ENCODE results near the gene MAP9. TPM values are rescaled to one million over a fixed set of nuclear protein-coding genes. Genes with fewer than 3 reads are reported as not detected.

MAP9 gene
- total and polyA plus RNA-seq, 2 donors (not counting 1 experiment from before 2014, with no cell fraction given), result 4.5 to 16.3 TPM

DNA sequence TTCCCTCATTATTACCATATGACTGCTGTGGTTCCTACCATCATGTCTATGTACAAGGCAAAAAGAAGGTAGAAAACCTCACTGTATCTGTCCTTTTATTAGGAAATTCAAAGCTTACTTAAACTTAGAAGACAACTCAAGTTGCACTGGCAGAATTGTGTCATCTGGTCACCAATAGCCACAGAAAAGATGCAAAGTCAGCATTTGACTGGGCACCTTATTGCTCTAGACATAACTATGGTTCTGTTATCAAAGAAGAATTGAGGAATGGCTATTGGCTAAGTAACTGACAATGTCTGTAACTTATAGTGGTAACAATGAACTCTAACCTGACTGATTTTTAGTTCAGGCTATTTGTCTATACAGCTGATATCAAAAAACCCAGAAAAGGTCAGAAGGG is 45.3 kb downstream of the MAP9 start:
- H3K4me1 ChIP-seq (ENCODE audit: control insufficient read depth in 2 of 2, insufficient read depth in 2 of 2, low read length in 2 of 2), result no peaks in the 10 kb centered on the region
- H3K27me3 Mint-ChIP-seq, result no peaks in the 10 kb centered on the region
- H3K27me3 ChIP-seq (replicated peaks in 1 of 4; ENCODE audit: control extremely low read depth in 1 of 4, control insufficient read depth in 3 of 4, insufficient read depth in 4 of 4, low read length in 3 of 4), result no peaks in the 10 kb centered on the region
- H3K4me3 ChIP-seq (ENCODE audit: control extremely low read depth in 1 of 5, extremely low read depth in 1 of 5, insufficient read depth in 1 of 5, low read depth in 2 of 5, low read length in 4 of 5), result no peak overlapping the region
- intact Hi-C loops (cut with micrococcal nuclease), result no loop called here
- peaks cover 0 to 5% (median 0%) of the 10 kb centered on the region in 3 donors for H3K9me3 ChIP-seq (ENCODE audit: control extremely low read depth in 1 of 3, control insufficient read depth in 2 of 3, insufficient read depth in 1 of 3, low read length in 2 of 3)
- H3K4me1 Mint-ChIP-seq, result no peaks in the 10 kb centered on the region
- no peak overlapping the region for H3K9ac ChIP-seq (ENCODE audit: low read length)
- H4K20me1 ChIP-seq (ENCODE audit: control insufficient read depth, insufficient read depth, low read length, poor library complexity, severe bottlenecking), result no peaks in the 10 kb centered on the region
- no peaks in the 10 kb centered on the region for H3K36me3 ChIP-seq (replicated peaks in 1 of 2; ENCODE audit: control extremely low read depth in 1 of 2, control insufficient read depth in 1 of 2, extremely low read depth in 1 of 2, insufficient read depth in 2 of 2, low read length in 1 of 2)
- no peaks in the 10 kb centered on the region for H3K9me3 Mint-ChIP-seq (ENCODE audit: insufficient read depth)
- H3K27ac Mint-ChIP-seq, result no peak overlapping the region
- no peak overlapping the region for H3K4me2 ChIP-seq (replicated peaks; ENCODE audit: low read depth, low read length, poor library complexity, severe bottlenecking)
- POLR2A ChIA-PET, result no interaction called here
- CTCF ChIA-PET, result no interaction called here
- no peaks in the 10 kb centered on the region for H3K79me2 ChIP-seq (ENCODE audit: control insufficient read depth, insufficient read depth, low read length)
- DNase-seq (no peak), ATAC-seq (ENCODE audit: low read depth) (no peak)
- H2AFZ ChIP-seq (ENCODE audit: insufficient read depth, low read depth, low read length, poor library complexity, severe bottlenecking), result no peak overlapping the region
- H3K27ac ChIP-seq (ENCODE audit: low read length in 2 of 2), result no peak overlapping the region
- no peak overlapping the region for H3K4me3 Mint-ChIP-seq
- TF ChIP-seq, protein P1, sequence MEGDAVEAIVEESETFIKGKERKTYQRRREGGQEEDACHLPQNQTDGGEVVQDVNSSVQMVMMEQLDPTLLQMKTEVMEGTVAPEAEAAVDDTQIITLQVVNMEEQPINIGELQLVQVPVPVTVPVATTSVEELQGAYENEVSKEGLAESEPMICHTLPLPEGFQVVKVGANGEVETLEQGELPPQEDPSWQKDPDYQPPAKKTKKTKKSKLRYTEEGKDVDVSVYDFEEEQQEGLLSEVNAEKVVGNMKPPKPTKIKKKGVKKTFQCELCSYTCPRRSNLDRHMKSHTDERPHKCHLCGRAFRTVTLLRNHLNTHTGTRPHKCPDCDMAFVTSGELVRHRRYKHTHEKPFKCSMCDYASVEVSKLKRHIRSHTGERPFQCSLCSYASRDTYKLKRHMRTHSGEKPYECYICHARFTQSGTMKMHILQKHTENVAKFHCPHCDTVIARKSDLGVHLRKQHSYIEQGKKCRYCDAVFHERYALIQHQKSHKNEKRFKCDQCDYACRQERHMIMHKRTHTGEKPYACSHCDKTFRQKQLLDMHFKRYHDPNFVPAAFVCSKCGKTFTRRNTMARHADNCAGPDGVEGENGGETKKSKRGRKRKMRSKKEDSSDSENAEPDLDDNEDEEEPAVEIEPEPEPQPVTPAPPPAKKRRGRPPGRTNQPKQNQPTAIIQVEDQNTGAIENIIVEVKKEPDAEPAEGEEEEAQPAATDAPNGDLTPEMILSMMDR (IDR thresholded peaks at IDR 0.05), result no peak

DNA sequence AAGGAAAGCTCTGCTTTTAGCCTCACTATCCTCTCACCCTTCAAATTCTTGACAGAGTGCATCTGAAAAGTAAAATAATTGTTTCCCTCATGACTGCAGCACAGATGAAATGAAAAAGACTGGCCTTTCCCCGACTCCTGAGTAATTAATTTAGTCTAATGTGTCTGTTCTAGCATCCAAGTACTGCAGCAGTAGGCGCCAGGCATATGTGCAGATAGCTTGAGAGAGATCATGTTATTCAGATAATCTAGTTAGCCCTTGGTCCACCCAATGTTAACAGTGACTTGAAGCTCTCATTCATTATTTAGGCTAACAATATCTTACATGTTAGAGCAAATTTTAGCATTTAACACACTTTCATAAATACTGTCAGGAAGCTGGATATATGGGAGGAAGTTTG is 54.0 kb downstream of the MAP9 start:
- peaks cover 13% of the 10 kb centered on the region for H3K27me3 Mint-ChIP-seq
- intact Hi-C loops (cut with micrococcal nuclease), result no loop called here
- H3K27ac ChIP-seq (ENCODE audit: low read length in 2 of 2), result no peak overlapping the region
- H3K27ac Mint-ChIP-seq, result no peak overlapping the region
- no peaks in the 10 kb centered on the region for H3K79me2 ChIP-seq (ENCODE audit: control insufficient read depth, insufficient read depth, low read length)
- H2AFZ ChIP-seq (ENCODE audit: insufficient read depth, low read depth, low read length, poor library complexity, severe bottlenecking), result no peak overlapping the region
- H3K4me1 Mint-ChIP-seq, result no peaks in the 10 kb centered on the region
- H3K4me3 ChIP-seq (ENCODE audit: control extremely low read depth in 1 of 5, extremely low read depth in 1 of 5, insufficient read depth in 1 of 5, low read depth in 2 of 5, low read length in 4 of 5), result no peak overlapping the region
- no peak for DNase-seq
- H3K27me3 ChIP-seq (replicated peaks in 1 of 4; ENCODE audit: control extremely low read depth in 1 of 4, control insufficient read depth in 3 of 4, insufficient read depth in 4 of 4, low read length in 3 of 4), result no peaks in the 10 kb centered on the region
- TF ChIP-seq, protein P1 (IDR thresholded peaks at IDR 0.05), result no peak
- no peak for TF ChIP-seq EZH2 (IDR thresholded peaks at IDR 0.05; ENCODE audit: borderline replicate concordance, insufficient read depth, low read depth, low read length, poor library complexity, severe bottlenecking)
- H3K9ac ChIP-seq (ENCODE audit: low read length), result no peak overlapping the region
- no peaks in the 10 kb centered on the region for H3K9me3 Mint-ChIP-seq (ENCODE audit: insufficient read depth)
- H3K4me1 ChIP-seq (ENCODE audit: control insufficient read depth in 2 of 2, insufficient read depth in 2 of 2, low read length in 2 of 2), result no peaks in the 10 kb centered on the region
- H4K20me1 ChIP-seq (ENCODE audit: control insufficient read depth, insufficient read depth, low read length, poor library complexity, severe bottlenecking), result no peaks in the 10 kb centered on the region
- H3K36me3 ChIP-seq (replicated peaks in 1 of 2; ENCODE audit: control extremely low read depth in 1 of 2, control insufficient read depth in 1 of 2, extremely low read depth in 1 of 2, insufficient read depth in 2 of 2, low read length in 1 of 2), result no peaks in the 10 kb centered on the region
- H3K4me2 ChIP-seq (replicated peaks; ENCODE audit: low read depth, low read length, poor library complexity, severe bottlenecking), result no peak overlapping the region
- ATAC-seq (ENCODE audit: low read depth), result no peak
- H3K4me3 Mint-ChIP-seq, result no peak overlapping the region
- no CpG with 5 or more reads among the region's 2 CpGs for WGBS (ENCODE audit: insufficient coverage)
- CTCF ChIA-PET, result no interaction called here
- POLR2A ChIA-PET, result no interaction called here
- H3K9me3 ChIP-seq (ENCODE audit: control extremely low read depth in 1 of 3, control insufficient read depth in 2 of 3, insufficient read depth in 1 of 3, low read length in 2 of 3), result no peaks in the 10 kb centered on the region

Measured in B cell (primary cell).